Measurements from ENCODE around the gene ASAP3.

ASAP3 gene

GRCh38 chr1:23477359-23478144, 6.4 kb downstream of the ASAP3 start:
- DNase-seq, result no peak

GRCh38 chr1:23475641-23476040, 8.3 kb downstream of the ASAP3 start:
- DNase-seq, result no peak

- no peak for DNase-seq
These were observed 8.8 kb downstream of the ASAP3 start for GRCh38 chr1:23475134-23475628.

GRCh38 chr1:23473037-23473800, 10.8 kb downstream of the ASAP3 start:
- DNase-seq, result no peak

- DNase-seq, result no peak
These were observed 11.5 kb downstream of the ASAP3 start for GRCh38 chr1:23472351-23473036.

GRCh38 chr1:23471473-23472075, 12.4 kb downstream of the ASAP3 start:
- no peak for DNase-seq

- no peak for DNase-seq
These were observed 13.5 kb downstream of the ASAP3 start for GRCh38 chr1:23470282-23471070.

- no peak for DNase-seq
These were observed 14.5 kb downstream of the ASAP3 start for GRCh38 chr1:23469372-23469982.

GRCh38 chr1:23466423-23466989, 17.5 kb downstream of the ASAP3 start:
- DNase-seq, result no peak

- DNase-seq, result no peak
These were observed 20.7 kb downstream of the ASAP3 start for GRCh38 chr1:23463286-23463685.

GRCh38 chr1:23462766-23463165, 21.2 kb downstream of the ASAP3 start:
- DNase-seq, result no peak

- DNase-seq, result no peak
These were observed 22.9 kb downstream of the ASAP3 start for GRCh38 chr1:23461050-23461449.

GRCh38 chr1:23460519-23460918, 23.5 kb downstream of the ASAP3 start:
- no peak for DNase-seq

- DNase-seq, result no peak
These were observed 24.6 kb downstream of the ASAP3 start for GRCh38 chr1:23459338-23459757.

GRCh38 chr1:23456226-23456625, 27.8 kb downstream of the ASAP3 start:
- DNase-seq, result no peak

- DNase-seq, result no peak
These were observed 30.5 kb downstream of the ASAP3 start for GRCh38 chr1:23453455-23454000.

- no peak for DNase-seq
These were observed 32.0 kb downstream of the ASAP3 start for GRCh38 chr1:23452011-23452411.

GRCh38 chr1:23451441-23451840, 32.5 kb downstream of the ASAP3 start:
- no peak for DNase-seq

- DNase-seq, result no peak
These were observed 33.1 kb downstream of the ASAP3 start for GRCh38 chr1:23450894-23451293.

GRCh38 chr1:23449958-23450357, 34.0 kb downstream of the ASAP3 start:
- DNase-seq, result no peak

- DNase-seq, result no peak
These were observed 34.7 kb downstream of the ASAP3 start for GRCh38 chr1:23449306-23449705.

All from NCI-H1930 (cell line).